ENCODE data around the gene FTCDNL1.

GRCh38 chr2:199764273-199764800 lies 86.7 kb downstream of the FTCDNL1 start:
- no peak for TF ChIP-seq CTCF (IDR thresholded peaks at IDR 0.05)
- TF ChIP-seq RFX5 (IDR thresholded peaks at IDR 0.05; ENCODE audit: low read length), result no peak

All from SK-N-SH (cell line).